DMS114 treated with DMSO at 0.1 percent for 48 hours (cell line): ENCODE data around the gene GFOD1.
"Not testable (repeated sequence)": the region's sequence is repeated elsewhere in the genome, so short reads cannot be mapped to it uniquely, and the experiment has no call there.

Experiments
- DNase-seq: peaks from one replicate; lab custom pipeline; 2025; ENCODE audit not compliant: unreplicated experiment; lab: John Stamatoyannopoulos, UW

GFOD1 gene

DNA sequence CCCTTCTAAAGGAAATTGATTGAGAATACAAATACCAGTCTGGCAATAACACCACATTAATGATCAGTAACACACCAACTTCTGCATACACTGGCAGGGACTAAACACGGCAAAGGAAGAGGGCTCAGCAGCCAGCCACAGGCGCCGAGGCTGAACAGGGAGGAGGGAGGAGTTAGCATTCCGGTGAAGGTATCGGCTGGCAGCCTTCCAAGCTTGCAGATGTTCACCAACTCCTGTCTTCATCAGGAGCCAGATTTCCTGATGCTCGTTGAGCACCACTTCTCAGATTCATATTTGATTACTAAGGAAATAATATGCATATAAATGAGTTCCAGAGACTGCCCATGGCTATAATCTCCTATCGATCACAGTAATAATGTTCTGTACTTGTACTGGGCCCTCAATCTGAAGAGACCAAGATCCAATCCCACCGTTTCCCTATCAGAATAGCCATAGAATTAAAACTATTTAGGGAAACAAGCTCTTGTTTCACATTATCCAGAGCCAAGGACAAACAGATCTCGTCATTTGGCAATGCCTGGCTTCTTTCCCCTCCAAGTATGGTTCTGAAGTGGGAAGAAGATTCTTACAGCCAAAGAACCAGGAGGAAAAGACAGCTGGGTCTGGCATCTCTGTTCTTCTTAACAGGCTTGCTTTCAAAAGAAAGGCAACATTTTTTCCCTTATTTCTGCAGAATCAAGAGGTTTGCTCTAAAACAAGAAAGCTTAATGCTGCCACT is 42.2 kb downstream of the GFOD1 start:
- DNase-seq = no peak

GRCh38 chr6:13444604-13445003 is 42.8 kb downstream of the GFOD1 start:
- no peak for DNase-seq

GRCh38 chr6:13443978-13444377 is 43.4 kb downstream of the GFOD1 start:
- not testable (repeated sequence) for DNase-seq

- DNase-seq = no peak
These were observed 45.6 kb downstream of the GFOD1 start for GRCh38 chr6:13441778-13442177.

GRCh38 chr6:13439644-13440043 is 47.8 kb downstream of the GFOD1 start:
- DNase-seq = no peak

- DNase-seq = no peak
These were observed 49.3 kb downstream of the GFOD1 start for GRCh38 chr6:13438126-13438525.

DNA sequence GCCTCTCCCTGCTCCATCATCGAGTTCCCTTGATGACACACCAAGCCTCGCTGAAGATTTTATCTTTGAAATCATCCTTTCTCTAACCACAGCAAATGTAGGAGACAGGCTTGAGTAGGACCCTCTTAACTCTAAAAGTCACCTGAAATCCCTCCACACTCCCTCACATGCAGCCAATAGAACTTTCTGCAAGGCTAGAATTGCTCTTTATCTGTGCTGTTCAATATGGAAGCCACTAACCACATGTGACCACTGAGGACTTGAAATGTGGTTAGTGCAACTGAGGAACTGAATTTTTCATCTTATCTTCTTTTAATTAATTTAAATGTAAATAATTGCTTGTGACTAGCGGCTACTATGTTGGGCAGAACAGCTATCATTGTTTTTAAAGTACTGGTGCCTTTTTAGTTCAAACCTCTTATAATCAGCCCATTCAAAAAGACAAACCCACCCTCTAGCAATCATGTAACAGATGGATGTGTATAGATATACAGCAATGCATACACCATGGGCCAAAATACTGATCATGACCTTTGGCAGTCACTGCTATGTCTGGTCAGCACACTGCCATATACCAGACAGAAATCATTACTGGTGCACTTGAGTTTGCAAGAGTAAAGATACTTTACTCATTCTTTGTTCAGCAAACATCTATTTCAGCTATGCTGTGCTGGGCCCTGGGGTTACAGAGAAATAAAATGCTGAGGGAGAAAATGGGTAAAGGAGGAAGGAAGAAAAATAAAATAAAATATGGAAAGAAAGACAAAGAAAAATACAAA is 50.0 kb downstream of the GFOD1 start:
- no peak for DNase-seq

DNA sequence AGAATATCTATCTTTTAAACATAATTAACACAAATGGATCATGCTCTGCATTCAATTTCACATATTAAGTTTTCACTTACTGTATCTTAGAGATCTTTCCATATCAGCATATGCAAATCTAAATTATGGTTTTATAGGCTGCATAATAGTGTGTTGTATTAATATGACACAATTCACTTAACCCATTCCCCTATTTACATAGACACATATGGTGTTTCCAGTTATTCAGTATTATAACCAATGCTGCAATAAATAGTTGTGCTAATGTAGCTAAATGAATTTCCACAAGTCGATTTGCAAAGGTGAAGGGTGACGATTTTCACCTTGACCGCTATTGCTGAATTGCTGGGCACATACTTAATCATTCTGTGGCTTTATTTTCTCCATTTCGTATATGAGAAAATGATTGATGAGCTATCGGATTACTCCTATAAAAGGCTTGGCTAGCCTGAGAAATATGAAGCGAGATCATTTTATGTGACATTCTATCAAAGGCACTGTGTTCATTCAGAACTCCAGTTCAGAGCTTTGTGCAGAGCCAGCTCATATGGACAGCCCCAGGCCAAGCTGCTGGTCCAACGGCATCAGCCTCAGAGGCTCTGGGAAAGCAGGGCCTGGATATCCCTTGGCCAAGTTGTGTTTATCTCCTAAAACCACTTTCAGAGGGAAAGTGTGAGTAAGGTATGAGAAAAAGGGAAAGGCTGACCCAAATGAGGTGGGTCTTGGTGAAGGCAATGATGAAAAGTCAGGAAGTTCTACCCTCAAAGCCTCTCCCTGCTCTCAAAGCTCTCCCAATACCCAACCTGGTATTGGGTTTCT is 50.8 kb downstream of the GFOD1 start:
- DNase-seq = no peak

- DNase-seq = no peak
These were observed 51.7 kb downstream of the GFOD1 start for GRCh38 chr6:13435477-13436246.

DNA sequence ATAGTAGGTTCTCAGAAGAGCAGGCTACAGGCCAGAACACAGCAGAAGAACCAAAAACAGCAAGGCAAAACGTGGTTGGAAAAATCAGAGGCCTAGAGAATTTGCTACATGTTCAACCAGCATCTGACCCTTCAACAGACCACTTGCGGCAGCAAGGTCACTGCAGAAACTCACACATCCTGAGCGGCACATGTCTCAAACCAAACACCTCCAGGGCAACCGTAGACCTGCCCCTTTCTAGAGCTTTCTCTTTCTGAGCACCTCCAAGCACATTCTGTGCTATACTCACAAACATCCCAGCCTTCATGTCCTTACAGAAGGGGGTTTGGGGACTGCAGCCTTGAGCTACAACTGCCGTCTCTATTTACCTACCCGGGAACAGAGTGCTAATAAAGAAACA is 52.6 kb downstream of the GFOD1 start:
- DNase-seq = no peak

DNA sequence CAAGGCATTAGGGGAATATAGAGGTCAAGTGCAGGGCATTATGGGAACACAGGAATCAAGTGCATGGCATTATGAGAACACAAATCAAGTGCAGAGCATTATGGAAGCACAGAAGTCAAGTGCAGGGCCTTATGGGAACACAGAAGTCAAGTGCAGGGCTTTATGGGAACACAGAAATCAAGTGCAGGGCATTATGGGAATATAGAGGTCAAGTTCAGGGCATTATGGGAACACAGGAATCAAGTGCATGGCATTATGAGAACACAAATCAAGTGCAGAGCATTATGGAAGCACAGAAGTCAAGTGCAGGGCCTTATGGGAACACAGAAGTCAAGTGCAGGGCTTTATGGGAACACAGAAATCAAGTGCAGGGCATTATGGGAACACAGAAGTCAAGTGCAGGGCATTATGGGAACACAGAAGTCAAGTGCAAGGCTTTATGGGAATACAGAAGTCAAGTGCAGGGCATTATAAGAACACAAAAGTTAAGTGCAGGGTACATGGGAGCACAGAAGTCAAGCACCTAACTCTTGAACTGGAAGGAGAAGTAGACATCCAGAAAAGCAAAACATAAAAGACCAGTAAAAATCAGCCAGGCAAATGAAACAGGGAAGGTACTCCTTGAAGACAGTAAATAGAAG is 53.1 kb downstream of the GFOD1 start:
- not testable (repeated sequence) for DNase-seq

DNA sequence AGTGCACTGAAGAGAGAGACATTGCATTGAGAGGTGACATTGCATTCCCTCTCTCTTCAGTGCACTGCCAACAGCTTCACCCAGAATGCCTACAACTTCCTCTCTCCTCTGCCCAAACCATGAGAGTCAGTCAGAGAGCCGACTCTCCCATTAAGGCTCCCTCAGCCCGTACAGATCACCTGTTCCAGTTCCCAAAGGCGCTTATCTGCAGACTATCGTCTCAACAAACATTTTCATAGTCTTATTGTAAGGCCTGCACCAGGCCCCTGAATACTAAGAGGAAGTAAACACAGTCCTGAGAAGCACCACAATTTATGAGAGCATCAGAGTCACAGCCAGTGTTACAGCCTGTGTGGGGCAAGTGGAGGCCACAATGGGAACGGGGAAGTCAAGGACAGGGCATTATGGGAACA is 53.7 kb downstream of the GFOD1 start:
- DNase-seq = no peak

GRCh38 chr6:13432526-13433184 is 54.7 kb downstream of the GFOD1 start:
- DNase-seq = no peak

DNA sequence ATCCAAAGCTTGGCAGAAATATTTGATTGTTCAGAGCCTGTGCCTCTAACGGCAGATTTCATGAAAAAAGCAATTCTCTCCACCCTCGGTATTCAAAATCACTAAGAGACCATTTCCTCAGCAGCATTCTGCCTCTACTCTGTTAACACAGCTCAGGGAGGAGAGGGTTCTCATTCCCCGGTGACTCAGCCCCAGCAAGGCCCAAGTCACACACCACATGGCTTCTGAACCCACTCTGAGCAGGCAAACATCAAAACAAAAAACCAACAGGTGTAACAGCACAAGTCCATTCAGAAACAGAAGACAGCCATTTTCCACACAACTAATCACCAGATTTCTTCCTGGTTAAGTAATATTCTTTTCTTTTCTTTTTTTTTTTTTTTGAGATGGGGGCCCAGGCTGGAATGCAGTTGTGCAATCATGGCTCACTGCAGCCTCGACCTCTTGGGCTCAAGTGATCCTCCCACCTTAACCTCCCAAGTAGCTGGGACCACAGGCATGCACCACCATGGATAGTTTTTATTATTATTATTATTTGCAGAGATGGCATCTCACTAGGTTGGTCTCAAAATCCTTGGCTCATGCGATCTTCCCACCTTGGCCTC is 55.4 kb downstream of the GFOD1 start:
- no peak for DNase-seq

DNA sequence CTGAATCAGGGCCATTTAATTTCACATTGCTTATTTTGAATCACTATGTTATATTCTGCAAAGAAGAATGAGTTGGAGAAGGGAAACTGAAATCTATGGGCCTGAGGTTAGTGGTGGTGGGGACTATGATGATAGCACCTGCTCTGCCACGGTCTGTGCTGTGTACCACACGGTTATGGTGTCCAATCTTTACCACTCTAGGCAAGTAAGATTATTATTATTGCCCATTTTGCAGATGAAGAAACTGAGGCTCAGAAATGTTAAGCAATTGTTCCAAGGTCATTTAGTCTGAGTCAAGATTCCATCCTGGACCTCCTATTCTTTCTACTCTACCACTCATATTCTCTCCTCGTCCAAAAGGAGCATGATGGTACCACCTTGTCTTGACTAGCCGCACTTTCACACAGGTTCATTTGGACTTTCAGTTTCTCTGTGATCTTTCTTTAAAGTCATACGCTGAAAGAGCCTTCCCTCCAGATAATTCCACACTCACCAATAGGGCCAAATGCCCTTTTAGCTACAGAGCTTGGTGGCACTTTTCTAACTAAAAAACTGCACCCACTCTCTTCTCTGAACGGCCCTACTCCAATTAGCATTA is 56.2 kb downstream of the GFOD1 start:
- no peak for DNase-seq

GRCh38 chr6:13429406-13429753 is 58.0 kb downstream of the GFOD1 start:
- DNase-seq = no peak

GRCh38 chr6:13428583-13429405 is 58.6 kb downstream of the GFOD1 start:
- no peak for DNase-seq
